Measurements from ENCODE around the gene SMURF2. TPM values are rescaled to one million over a fixed set of nuclear protein-coding genes. Genes with fewer than 3 reads are reported as not detected.

SMURF2 gene
- total and polyA plus RNA-seq, 2 donors (not counting 1 experiment from before 2014, with no cell fraction given) = 96.3 to 108 TPM

GRCh38 chr17:64536913-64537312, 125.2 kb downstream of the SMURF2 start:
- Histone ChIP-seq H3K4me1 (ENCODE audit: control insufficient read depth, extremely low read depth, insufficient read depth, low read length) (no peaks in the 10 kb centered on the region), H3K79me2 (ENCODE audit: control insufficient read depth, insufficient read depth, low read length) (peaks cover 4% of the 10 kb centered on the region), H3K36me3 (ENCODE audit: control insufficient read depth, insufficient read depth, low read length) (peaks cover 23% of the 10 kb centered on the region), H3K9ac (ENCODE audit: insufficient read depth, low read length) (no peak overlapping the region), H3K27me3 (ENCODE audit: control insufficient read depth, insufficient read depth, low read length) (no peaks in the 10 kb centered on the region), H4K20me1 (ENCODE audit: control insufficient read depth, extremely low read depth, insufficient read depth, low read length) (no peaks in the 10 kb centered on the region), H3K4me3 (replicated peaks in 1 of 4; ENCODE audit: control extremely low read depth in 1 of 4, insufficient read depth in 1 of 4, low read depth in 3 of 4, low read length in 4 of 4) (no peak overlapping the region), H3K9me3 (ENCODE audit: control insufficient read depth, insufficient read depth, low read depth, low read length) (no peaks in the 10 kb centered on the region), H2AFZ (ENCODE audit: low read length) (no peak overlapping the region), H3K4me2 (ENCODE audit: extremely low read depth, insufficient read depth, low read length) (no peak overlapping the region), H3K27ac (ENCODE audit: insufficient read depth, low read length) (no peak overlapping the region)
- no peak for TF ChIP-seq EZH2 (IDR thresholded peaks at IDR 0.05; ENCODE audit: low read length, missing control alignments)
- no peak for DNase-seq (ENCODE audit: low read depth in 2 of 2)

- no peak for DNase-seq (ENCODE audit: low read depth in 2 of 2)
- Histone ChIP-seq H3K36me3 (ENCODE audit: control insufficient read depth, insufficient read depth, low read length) (peaks cover 19% of the 10 kb centered on the region), H3K9ac (ENCODE audit: insufficient read depth, low read length) (no peak overlapping the region), H2AFZ (ENCODE audit: low read length) (no peak overlapping the region), H3K9me3 (ENCODE audit: control insufficient read depth, insufficient read depth, low read depth, low read length) (no peaks in the 10 kb centered on the region), H3K27ac (ENCODE audit: insufficient read depth, low read length) (no peak overlapping the region), H3K79me2 (ENCODE audit: control insufficient read depth, insufficient read depth, low read length) (peaks cover 4% of the 10 kb centered on the region), H3K4me2 (ENCODE audit: extremely low read depth, insufficient read depth, low read length) (no peak overlapping the region), H3K4me3 (replicated peaks in 1 of 4; ENCODE audit: control extremely low read depth in 1 of 4, insufficient read depth in 1 of 4, low read depth in 3 of 4, low read length in 4 of 4) (no peak overlapping the region), H3K27me3 (ENCODE audit: control insufficient read depth, insufficient read depth, low read length) (no peaks in the 10 kb centered on the region), H4K20me1 (ENCODE audit: control insufficient read depth, extremely low read depth, insufficient read depth, low read length) (no peaks in the 10 kb centered on the region), H3K4me1 (ENCODE audit: control insufficient read depth, extremely low read depth, insufficient read depth, low read length) (no peaks in the 10 kb centered on the region)
- TF ChIP-seq CTCF (conservative IDR thresholded peaks at IDR 0.05 in 1 of 2, IDR thresholded peaks at IDR 0.05 in 1 of 2; ENCODE audit: low read depth in 1 of 2, low read length in 2 of 2) (no peak), EZH2 (IDR thresholded peaks at IDR 0.05; ENCODE audit: low read length, missing control alignments) (no peak)
Measured at GRCh38 chr17:64535357-64535756, 126.8 kb downstream of the SMURF2 start.

- no peaks in the 10 kb centered on the region for H3K4me1 ChIP-seq (ENCODE audit: control insufficient read depth, extremely low read depth, insufficient read depth, low read length)
- TF ChIP-seq EZH2 (IDR thresholded peaks at IDR 0.05; ENCODE audit: low read length, missing control alignments) (no peak), CTCF (conservative IDR thresholded peaks at IDR 0.05 in 1 of 2, IDR thresholded peaks at IDR 0.05 in 1 of 2; ENCODE audit: low read depth in 1 of 2, low read length in 2 of 2) (no peak)
- no peaks in the 10 kb centered on the region for H4K20me1 ChIP-seq (ENCODE audit: control insufficient read depth, extremely low read depth, insufficient read depth, low read length)
- H3K4me2 ChIP-seq (ENCODE audit: extremely low read depth, insufficient read depth, low read length) = no peak overlapping the region
- H3K79me2 ChIP-seq (ENCODE audit: control insufficient read depth, insufficient read depth, low read length) = no peaks in the 10 kb centered on the region
- H3K36me3 ChIP-seq (ENCODE audit: control insufficient read depth, insufficient read depth, low read length) = peaks cover 16% of the 10 kb centered on the region
- no peak for DNase-seq (ENCODE audit: low read depth in 2 of 2)
- H3K27ac ChIP-seq (ENCODE audit: insufficient read depth, low read length) = no peak overlapping the region
- H3K27me3 ChIP-seq (ENCODE audit: control insufficient read depth, insufficient read depth, low read length) = no peaks in the 10 kb centered on the region
- H2AFZ ChIP-seq (ENCODE audit: low read length) = no peak overlapping the region
- H3K9ac ChIP-seq (ENCODE audit: insufficient read depth, low read length) = no peak overlapping the region
- no peaks in the 10 kb centered on the region for H3K9me3 ChIP-seq (ENCODE audit: control insufficient read depth, insufficient read depth, low read depth, low read length)
- H3K4me3 ChIP-seq (replicated peaks in 1 of 4; ENCODE audit: control extremely low read depth in 1 of 4, insufficient read depth in 1 of 4, low read depth in 3 of 4, low read length in 4 of 4) = no peak overlapping the region
Measured at GRCh38 chr17:64534187-64534586, 127.9 kb downstream of the SMURF2 start.
